ENCODE data around the gene AR.

DNA sequence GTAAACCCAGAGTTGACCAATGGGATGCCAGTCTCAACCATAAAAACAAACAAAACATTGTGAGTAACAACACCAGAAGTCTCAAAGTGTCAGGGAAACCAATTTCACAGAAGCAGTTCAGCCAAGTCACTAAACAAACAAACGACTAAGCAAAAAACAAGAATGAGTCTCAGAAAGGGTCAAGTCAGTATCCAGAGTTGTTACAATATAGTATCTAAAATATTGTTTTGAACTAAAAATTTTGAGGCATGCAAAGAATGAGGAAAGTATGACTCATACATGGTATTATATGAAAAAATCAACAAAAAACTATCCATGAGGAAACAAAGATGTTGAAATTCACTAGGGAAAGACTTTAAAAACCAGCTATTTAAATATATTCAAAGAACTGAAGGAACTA, 70.6 kb downstream of the AR start:
- TF ChIP-seq POLR2A (IDR thresholded peaks at IDR 0.05), result no peak
- TF ChIP-seq, protein P1, sequence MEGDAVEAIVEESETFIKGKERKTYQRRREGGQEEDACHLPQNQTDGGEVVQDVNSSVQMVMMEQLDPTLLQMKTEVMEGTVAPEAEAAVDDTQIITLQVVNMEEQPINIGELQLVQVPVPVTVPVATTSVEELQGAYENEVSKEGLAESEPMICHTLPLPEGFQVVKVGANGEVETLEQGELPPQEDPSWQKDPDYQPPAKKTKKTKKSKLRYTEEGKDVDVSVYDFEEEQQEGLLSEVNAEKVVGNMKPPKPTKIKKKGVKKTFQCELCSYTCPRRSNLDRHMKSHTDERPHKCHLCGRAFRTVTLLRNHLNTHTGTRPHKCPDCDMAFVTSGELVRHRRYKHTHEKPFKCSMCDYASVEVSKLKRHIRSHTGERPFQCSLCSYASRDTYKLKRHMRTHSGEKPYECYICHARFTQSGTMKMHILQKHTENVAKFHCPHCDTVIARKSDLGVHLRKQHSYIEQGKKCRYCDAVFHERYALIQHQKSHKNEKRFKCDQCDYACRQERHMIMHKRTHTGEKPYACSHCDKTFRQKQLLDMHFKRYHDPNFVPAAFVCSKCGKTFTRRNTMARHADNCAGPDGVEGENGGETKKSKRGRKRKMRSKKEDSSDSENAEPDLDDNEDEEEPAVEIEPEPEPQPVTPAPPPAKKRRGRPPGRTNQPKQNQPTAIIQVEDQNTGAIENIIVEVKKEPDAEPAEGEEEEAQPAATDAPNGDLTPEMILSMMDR (IDR thresholded peaks at IDR 0.05), result no peak
- no peak for TF ChIP-seq EP300 (IDR thresholded peaks at IDR 0.05)

Data from ovary (tissue), 3 donors.